ENCODE results near the gene LGALS16.

LGALS16 gene

DNA sequence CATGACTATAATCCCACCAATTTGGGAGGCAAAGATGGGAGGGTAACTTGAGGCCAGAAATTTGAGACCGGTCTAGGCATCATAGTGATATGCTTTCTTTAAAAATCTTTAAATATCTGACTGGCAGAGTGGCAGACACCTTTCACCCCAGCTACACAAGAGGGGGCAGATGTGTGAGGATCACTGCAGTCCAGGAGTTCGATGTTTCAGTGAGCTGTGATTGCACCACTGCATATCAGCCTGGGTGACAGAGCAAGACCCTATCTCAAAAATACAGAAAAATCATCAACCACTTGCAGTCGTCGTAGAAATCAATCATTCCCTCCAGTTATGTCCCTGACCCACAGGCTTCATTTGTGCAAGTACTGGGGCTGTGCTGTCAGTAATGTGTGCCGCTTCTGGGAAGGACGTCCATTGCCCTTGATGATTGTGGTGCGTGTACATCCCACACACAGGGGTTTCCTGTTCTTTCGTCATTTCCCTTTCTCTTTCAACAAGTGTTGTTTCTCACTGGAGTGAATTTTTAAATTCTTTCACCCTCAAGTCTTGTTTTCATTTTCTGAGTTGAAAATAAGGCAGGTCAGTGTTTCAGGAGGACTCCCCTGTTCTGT is 50.0 kb downstream of the LGALS16 start:
- in situ Hi-C loops (cut with MboI; ENCODE audit: low sequenced_read_pairs, unreplicated experiment): no loop called here
- DNase-seq (ENCODE audit: low spot score): no peak

DNA sequence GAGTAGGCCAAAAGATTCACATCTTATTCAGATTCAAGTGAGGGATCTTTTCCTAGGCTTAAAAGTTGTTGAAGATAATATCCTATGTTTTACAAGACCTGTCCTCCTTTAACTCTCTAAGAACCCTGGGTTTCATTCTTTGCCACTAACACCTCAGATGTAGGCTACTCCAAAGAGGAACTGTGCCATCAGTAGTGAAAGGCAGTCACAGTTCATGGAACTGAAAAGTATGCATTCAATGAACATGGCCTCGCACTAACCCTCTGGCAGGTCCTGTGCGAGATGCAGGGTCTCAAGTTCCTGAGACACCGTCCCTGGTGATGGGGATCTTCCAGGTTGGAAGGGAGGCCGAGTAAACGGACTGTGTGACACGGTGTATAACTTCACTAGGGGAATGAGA is 52.9 kb downstream of the LGALS16 start:
- in situ Hi-C loops (cut with MboI; ENCODE audit: low sequenced_read_pairs, unreplicated experiment): no loop called here
- DNase-seq (ENCODE audit: low spot score): no peak
- TF ChIP-seq, protein P1, sequence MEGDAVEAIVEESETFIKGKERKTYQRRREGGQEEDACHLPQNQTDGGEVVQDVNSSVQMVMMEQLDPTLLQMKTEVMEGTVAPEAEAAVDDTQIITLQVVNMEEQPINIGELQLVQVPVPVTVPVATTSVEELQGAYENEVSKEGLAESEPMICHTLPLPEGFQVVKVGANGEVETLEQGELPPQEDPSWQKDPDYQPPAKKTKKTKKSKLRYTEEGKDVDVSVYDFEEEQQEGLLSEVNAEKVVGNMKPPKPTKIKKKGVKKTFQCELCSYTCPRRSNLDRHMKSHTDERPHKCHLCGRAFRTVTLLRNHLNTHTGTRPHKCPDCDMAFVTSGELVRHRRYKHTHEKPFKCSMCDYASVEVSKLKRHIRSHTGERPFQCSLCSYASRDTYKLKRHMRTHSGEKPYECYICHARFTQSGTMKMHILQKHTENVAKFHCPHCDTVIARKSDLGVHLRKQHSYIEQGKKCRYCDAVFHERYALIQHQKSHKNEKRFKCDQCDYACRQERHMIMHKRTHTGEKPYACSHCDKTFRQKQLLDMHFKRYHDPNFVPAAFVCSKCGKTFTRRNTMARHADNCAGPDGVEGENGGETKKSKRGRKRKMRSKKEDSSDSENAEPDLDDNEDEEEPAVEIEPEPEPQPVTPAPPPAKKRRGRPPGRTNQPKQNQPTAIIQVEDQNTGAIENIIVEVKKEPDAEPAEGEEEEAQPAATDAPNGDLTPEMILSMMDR (IDR thresholded peaks at IDR 0.05; ENCODE audit: borderline replicate concordance, control extremely low read depth, extremely low read depth, insufficient read depth, missing control alignments): no peak

More for the DNA sequence above, 50.0 kb downstream of the LGALS16 start:
- TF ChIP-seq, protein P1 (IDR thresholded peaks at IDR 0.05; ENCODE audit: borderline replicate concordance, control extremely low read depth, extremely low read depth, insufficient read depth, missing control alignments): no peak

DNA sequence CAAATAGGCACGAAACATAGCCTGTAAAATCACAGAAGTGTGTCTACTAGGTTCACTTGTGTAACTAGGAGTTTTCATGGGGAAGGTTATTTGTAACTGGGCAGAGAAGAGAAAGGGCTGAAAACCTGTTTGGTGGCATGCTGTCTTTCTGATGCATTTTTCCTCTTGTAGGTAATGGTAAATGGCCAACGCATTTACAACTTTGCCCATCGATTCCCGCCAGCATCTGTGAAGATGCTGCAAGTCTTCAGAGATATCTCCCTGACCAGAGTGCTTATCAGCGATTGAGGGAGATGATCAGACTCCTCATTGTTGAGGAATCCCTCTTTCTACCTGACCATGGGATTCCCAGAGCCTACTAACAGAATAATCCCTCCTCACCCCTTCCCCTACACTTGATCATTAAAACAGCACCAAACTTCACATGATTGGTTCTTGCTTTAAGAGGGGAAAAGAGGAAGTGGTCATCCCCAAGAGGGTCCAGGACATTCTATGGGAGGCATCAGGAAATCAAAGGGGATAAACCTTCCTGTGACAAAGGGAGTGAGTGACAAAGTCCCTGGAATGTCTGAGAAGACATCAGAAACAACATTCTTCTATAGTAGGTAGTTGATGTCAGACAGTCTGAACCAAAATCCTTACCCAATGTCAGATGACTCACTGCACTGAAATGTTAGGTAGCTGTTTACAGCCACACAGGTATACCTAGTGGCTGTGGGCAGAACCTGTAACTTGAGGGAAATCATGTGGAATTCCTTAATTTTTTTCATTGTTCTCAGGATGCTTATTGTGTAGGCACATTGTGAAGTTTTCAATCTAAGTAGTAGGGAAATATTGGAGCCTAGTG is 53.5 kb downstream of the LGALS16 start:
- DNase-seq (ENCODE audit: low spot score): no peak
- TF ChIP-seq, protein P1 (IDR thresholded peaks at IDR 0.05; ENCODE audit: borderline replicate concordance, control extremely low read depth, extremely low read depth, insufficient read depth, missing control alignments): no peak
- in situ Hi-C loops (cut with MboI; ENCODE audit: low sequenced_read_pairs, unreplicated experiment): no loop called here
